ENCODE data around the gene PC. TPM values are rescaled to one million over a fixed set of nuclear protein-coding genes. Genes with fewer than 3 reads are reported as not detected.
A peak's percentile ranks its signal among the peaks of the same experiment; 100 is the strongest.

PC gene
- total and polyA plus RNA-seq, 9 of the 15 experiments (the other 6 are each of a cell fraction or from before 2014, with no cell fraction given) = 0.94 to 38.0 (median 8.7) TPM

- TF ChIP-seq CLOCK (CRISPR knock-in tag; IDR thresholded peaks at IDR 0.05; ENCODE audit: borderline replicate concordance) (no peak), SAFB2 (IDR thresholded peaks at IDR 0.05; ENCODE audit: borderline replicate concordance, low read depth, low read length, severe bottlenecking) (no peak), DMBX1 (CRISPR knock-in tag; IDR thresholded peaks at IDR 0.05; ENCODE audit: borderline replicate concordance) (no peak), TEAD4 (IDR thresholded peaks at IDR 0.05; ENCODE audit: low read length) (0 out of 2 replicates have a peak, but pooled peaks have one; percentile 15), TEAD4 (CRISPR knock-in tag; IDR thresholded peaks at IDR 0.05; ENCODE audit: borderline replicate concordance) (no peak), NELFE (IDR thresholded peaks at IDR 0.05; ENCODE audit: insufficient read depth, insufficient read length) (no peak), CXXC5 (CRISPR knock-in tag; IDR thresholded peaks at IDR 0.05) (peak; percentile 54), ZNF384 (IDR thresholded peaks at IDR 0.05; ENCODE audit: low read depth, low read length) (peak; percentile 56), KDM1A (IDR thresholded peaks at IDR 0.05) (0 out of 4 replicates have a peak, but pooled peaks of 1 of the 2 experiments have one; percentile 5), FOXA3 (CRISPR knock-in tag; conservative IDR thresholded peaks at IDR 0.05 in 1 of 2, IDR thresholded peaks at IDR 0.05 in 1 of 2) (0 out of 4 replicates have a peak, but pooled peaks of 1 of the 2 experiments have one; percentile 16), ZNF830 (CRISPR knock-in tag; IDR thresholded peaks at IDR 0.05) (no peak), BHLHE40 (IDR thresholded peaks at IDR 0.05; ENCODE audit: low read length) (peak; percentile 27; the same call in 1 of the 2 replicates), TAF1 (IDR thresholded peaks at IDR 0.05; ENCODE audit: control insufficient read depth, extremely low read depth, insufficient read depth, low read length, severe bottlenecking) (no peak), FOXJ2 (tag; IDR thresholded peaks at IDR 0.05) (no peak), SREBF2 (CRISPR knock-in tag; IDR thresholded peaks at IDR 0.05) (no peak)
- TF ChIP-seq, protein P1, sequence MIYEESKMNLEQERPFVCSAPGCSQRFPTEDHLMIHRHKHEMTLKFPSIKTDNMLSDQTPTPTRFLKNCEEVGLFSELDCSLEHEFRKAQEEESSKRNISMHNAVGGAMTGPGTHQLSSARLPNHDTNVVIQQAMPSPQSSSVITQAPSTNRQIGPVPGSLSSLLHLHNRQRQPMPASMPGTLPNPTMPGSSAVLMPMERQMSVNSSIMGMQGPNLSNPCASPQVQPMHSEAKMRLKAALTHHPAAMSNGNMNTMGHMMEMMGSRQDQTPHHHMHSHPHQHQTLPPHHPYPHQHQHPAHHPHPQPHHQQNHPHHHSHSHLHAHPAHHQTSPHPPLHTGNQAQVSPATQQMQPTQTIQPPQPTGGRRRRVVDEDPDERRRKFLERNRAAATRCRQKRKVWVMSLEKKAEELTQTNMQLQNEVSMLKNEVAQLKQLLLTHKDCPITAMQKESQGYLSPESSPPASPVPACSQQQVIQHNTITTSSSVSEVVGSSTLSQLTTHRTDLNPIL (CRISPR knock-in tag; IDR thresholded peaks at IDR 0.05) = no peak
- TF ChIP-seq, protein P2, sequence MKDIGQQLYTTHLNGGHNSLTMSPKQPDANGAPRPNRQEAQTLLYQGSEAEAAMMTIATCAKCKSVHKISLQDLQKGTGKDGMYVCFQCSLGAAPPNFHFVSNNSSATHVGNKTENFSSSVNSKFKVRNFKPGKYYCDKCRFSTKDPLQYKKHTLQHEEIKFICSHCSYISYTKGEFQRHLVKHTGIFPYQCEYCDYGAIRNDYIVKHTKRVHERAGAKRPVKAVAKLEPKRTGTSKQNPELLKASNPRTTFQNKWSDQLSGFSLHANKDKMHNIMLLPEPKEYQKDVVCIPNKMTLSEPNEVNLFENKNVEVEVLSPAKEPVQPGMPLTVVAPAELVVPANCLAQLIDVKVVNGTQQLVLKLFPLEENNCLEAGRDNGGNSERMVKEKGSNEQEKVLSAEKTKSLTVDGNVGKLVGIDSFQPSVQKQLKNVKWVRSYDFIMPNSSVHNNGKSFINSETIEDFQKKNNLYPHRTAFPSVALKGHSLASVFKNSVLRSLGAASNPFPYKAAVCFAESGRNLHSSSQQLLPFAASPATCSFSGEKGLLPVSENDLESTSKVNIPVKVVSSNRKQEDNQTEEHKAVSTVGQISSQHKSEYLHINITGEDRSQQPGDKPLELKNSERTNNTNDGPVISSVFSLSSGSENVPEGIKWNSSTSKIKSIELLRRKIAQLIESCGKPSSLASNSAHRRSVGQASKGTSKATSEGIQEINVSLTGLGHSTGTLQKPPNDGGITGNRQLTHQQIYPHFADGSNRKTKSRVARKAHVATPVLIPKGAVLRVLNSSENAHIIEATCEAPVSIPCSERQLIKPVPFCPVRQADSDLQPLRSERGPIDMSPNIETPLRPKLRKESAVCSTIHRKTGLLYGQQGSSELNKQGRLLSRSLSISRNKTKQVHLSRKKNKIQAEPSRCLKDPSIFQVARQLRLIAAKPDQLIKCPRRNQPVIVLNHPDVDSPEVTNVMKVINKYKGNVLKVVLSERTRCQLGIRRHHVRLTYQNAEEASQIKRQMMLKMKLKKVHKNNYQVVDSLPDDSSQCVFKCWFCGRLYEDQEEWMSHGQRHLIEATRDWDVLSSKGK (CRISPR knock-in tag; IDR thresholded peaks at IDR 0.05) = no peak
Measured at GRCh38 chr11:66981976-66982578, 23.9 kb upstream of the PC start (continued).
